Activated T-helper 1 cell treated with anti-CD3 and anti-CD28 coated beads, Interleukin-12 subunit alpha, Interleukin-12 subunit beta, Interleukin-2, Interleukin-4 antibody, amounts not matched to agents 30 ng/mL and 10 ng/mL and 1 ng/mL, durations not matched to agents 14 hours and 24 hours and 36 hours (primary cell): ENCODE results near the gene F8. TPM values are rescaled to one million over a fixed set of nuclear protein-coding genes. Genes with fewer than 3 reads are reported as not detected.

Experiments used
- DNase-seq: peaks from one replicate; pipeline ENCODE4 v3.0.0; 2021; ENCODE audit warnings: low spot score
- H3K27ac Mint-ChIP-seq: one replicate; pipeline ENCODE4 v1.8.0; 2021; ENCODE audit warnings: mild to moderate bottlenecking, mixed read lengths
- H3K27me3 Mint-ChIP-seq: one replicate; pipeline ENCODE4 v1.8.0; 2022; ENCODE audit warnings: mild to moderate bottlenecking, moderate library complexity, mixed read lengths; ENCODE audit not compliant: insufficient read depth
- H3K36me3 Mint-ChIP-seq: one replicate; pipeline ENCODE4 v1.8.0; 2021; ENCODE audit warnings: low read depth, mixed read lengths
- H3K4me1 Mint-ChIP-seq: one replicate; pipeline ENCODE4 v1.8.0; 2021; ENCODE audit warnings: low read depth, mixed read lengths
- H3K4me3 Mint-ChIP-seq: one replicate; pipeline ENCODE4 v1.8.0; 2021; ENCODE audit warnings: mild to moderate bottlenecking, moderate library complexity, mixed read lengths
- H3K9me3 Mint-ChIP-seq: one replicate; pipeline ENCODE4 v1.8.0; 2021; ENCODE audit warnings: mixed read lengths
- intact Hi-C: fragments of 100-400 bp; cut with micrococcal nuclease; formaldehyde crosslinking; loops from one replicate; pipeline ENCODE4 v1.15.1; 2024
- total RNA-seq: library from RNA; stranded (reverse); gene quantifications from 2 replicates; pipeline ENCODE4 v1.2.3, GENCODE V29; 2022

F8 gene
- total RNA-seq, 1 donor from 2014 or later: 2.9 TPM

DNA sequence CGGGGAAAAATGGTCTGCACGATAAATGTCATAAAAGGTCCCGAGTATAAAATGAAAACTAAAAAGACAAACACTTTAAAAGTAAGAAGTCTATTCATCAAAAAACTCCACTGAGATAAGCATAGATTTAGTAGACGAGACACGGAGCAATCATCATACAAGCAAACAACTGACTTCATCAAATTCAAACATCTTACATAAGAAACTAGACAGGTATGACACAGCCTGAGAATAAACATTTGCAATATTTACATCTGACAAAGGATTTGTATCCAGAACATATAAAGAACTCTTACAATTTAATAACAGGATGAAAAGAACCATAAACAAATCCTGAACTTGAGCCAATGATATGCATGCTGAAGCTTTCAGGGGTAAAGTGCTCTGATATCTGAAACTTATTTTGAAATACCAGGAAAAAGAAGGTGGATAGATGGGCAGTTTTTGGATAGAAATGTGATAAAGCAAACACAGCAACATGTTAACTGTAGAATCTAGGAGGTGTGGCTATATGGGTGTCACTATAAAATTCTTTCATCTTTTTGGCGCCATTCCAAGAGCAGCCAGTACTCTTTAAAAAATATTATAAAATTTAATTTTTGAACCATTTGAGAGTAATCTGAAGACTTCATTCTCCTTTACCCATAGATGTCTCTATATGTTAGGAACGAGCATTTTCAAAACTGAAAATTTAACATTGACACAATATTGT lies 229.3 kb downstream of the F8 start:
- peaks cover 26% of the 10 kb centered on the region for H3K4me1 Mint-ChIP-seq
- no peaks in the 10 kb centered on the region for H3K9me3 Mint-ChIP-seq
- H3K27ac Mint-ChIP-seq: no peak overlapping the region
- no peak overlapping the region for H3K4me3 Mint-ChIP-seq
- H3K36me3 Mint-ChIP-seq: peaks cover 20% of the 10 kb centered on the region
- H3K27me3 Mint-ChIP-seq: no peaks in the 10 kb centered on the region
- intact Hi-C loops: no loop called here
- no peak for DNase-seq

DNA sequence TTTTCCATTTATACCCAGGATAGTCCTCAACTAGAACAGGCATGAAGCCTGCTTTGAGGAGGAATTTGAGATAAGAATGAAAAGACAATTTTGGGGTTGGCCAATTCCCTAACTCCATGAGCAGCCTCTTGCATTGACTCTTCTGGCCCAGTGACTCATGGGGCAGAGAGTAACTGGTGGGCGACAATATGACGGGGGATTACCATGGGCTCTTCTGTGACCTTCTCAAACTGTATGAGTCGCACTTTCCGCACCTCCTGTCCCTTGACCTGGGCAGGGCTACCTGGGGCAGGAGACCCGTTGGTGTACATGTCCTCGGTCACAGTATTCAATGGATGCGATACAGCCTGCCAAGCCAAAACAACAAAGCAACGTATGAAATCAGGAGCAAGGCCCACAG lies 230.6 kb downstream of the F8 start:
- DNase-seq: no peak
- peaks cover 22% of the 10 kb centered on the region for H3K36me3 Mint-ChIP-seq
- intact Hi-C loops: no loop called here
- H3K27me3 Mint-ChIP-seq: no peaks in the 10 kb centered on the region
- H3K4me1 Mint-ChIP-seq: peaks cover 13% of the 10 kb centered on the region
- no peak overlapping the region for H3K4me3 Mint-ChIP-seq
- H3K27ac Mint-ChIP-seq: no peak overlapping the region
- no peaks in the 10 kb centered on the region for H3K9me3 Mint-ChIP-seq

DNA sequence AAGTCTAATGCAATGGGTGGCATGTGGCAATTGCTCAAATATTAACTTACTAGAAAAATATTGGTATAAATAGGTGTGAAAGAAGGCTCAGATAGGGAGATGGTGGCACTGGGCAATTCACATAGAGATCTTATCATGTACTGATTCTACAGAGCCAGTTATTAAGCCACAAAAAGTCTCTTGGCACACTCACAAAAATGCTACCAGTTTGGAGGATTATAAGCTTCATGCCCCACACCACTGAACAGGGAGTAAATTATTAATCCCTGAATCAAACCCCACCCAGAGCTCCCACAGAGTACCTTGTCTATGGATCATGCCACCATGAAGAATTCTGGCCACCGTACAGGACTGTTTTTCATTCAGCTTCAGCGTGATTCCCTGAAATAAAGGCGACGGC lies 231.1 kb downstream of the F8 start:
- Mint-ChIP-seq H3K27me3 (no peaks in the 10 kb centered on the region), H3K4me1 (peaks cover 8% of the 10 kb centered on the region), H3K27ac (no peak overlapping the region), H3K36me3 (peaks cover 23% of the 10 kb centered on the region), H3K4me3 (no peak overlapping the region), H3K9me3 (no peaks in the 10 kb centered on the region)
- intact Hi-C loops: no loop called here
- no peak for DNase-seq

Other genes with a start within 250 kb of the F8 start
- 27.8 and 28.7 TPM in 2 replicates for gene MPP1, start 217.2 kb downstream of the F8 start, total RNA-seq
- gene SMIM9, start 188.1 kb downstream of the F8 start, total RNA-seq: not detected in 2 replicates
- gene F8A1, start 136.4 kb downstream of the F8 start, total RNA-seq: 23.6 and 24.1 TPM in 2 replicates
- 74.1 and 79.1 TPM in 2 replicates for gene FUNDC2, start 4.1 kb upstream of the F8 start, total RNA-seq
- 1.3 and 3.0 TPM in 2 replicates for gene CMC4, start 48.4 kb upstream of the F8 start, total RNA-seq
- gene MTCP1, start 48.4 kb upstream of the F8 start, total RNA-seq: 9.1 and 12.7 TPM in 2 replicates
- 28.9 and 30.5 TPM in 2 replicates for gene BRCC3, start 48.8 kb upstream of the F8 start, total RNA-seq
- 73.0 and 74.6 TPM in 2 replicates for gene VBP1, start 193.7 kb upstream of the F8 start, total RNA-seq
- 11.4 and 12.5 TPM in 2 replicates for gene RAB39B, start 241.8 kb upstream of the F8 start, total RNA-seq